Effector memory CD4-positive, alpha-beta T cell (primary cell): ENCODE measurements around the gene MRPL41.
"Not testable (repeated sequence)": the region's sequence is repeated elsewhere in the genome, so short reads cannot be mapped to it uniquely, and the experiment has no call there.

Experiments used
- DNase-seq, 3 donors: peaks; one replicate each; pipeline ENCODE4 v3.0.0-alpha.2; 2020
- H3K27ac ChIP-seq: 2 replicates; pipeline ENCODE4 v1.7.0; 2013; ENCODE audit warnings: mild to moderate bottlenecking, low read length, moderate library complexity; ENCODE audit not compliant: insufficient read depth, poor library complexity, severe bottlenecking
- H3K27me3 ChIP-seq: replicated peaks from 2 replicates; pipeline ENCODE4 v1.7.0; 2013; ENCODE audit warnings: mild to moderate bottlenecking, low read length; ENCODE audit not compliant: insufficient read depth, control insufficient read depth, poor library complexity, severe bottlenecking
- H3K36me3 ChIP-seq: 2 replicates; pipeline ENCODE4 v1.7.0; 2013; ENCODE audit warnings: mild to moderate bottlenecking, low read length, moderate library complexity; ENCODE audit not compliant: control insufficient read depth, insufficient read depth
- H3K4me1 ChIP-seq: 2 replicates; pipeline ENCODE4 v1.7.0; 2013; ENCODE audit warnings: low read length, mild to moderate bottlenecking; ENCODE audit not compliant: control insufficient read depth, insufficient read depth, poor library complexity, severe bottlenecking
- H3K4me3 ChIP-seq: 2 replicates; pipeline ENCODE4 v1.7.0; 2013; ENCODE audit warnings: low read length, low read depth, mild to moderate bottlenecking; ENCODE audit not compliant: insufficient read depth, poor library complexity, severe bottlenecking
- H3K9me3 ChIP-seq: 2 replicates; pipeline ENCODE4 v1.7.0; 2013; ENCODE audit warnings: mild to moderate bottlenecking, low read length, moderate library complexity; ENCODE audit not compliant: control insufficient read depth

MRPL41 gene

GRCh38 chr9:137522746-137523455 is 28.8 kb upstream of the MRPL41 start:
- H3K27ac ChIP-seq = no peak overlapping the region
- H3K36me3 ChIP-seq = no peaks in the 10 kb centered on the region
- no peak for DNase-seq
- H3K4me1 ChIP-seq = no peaks in the 10 kb centered on the region
- no peaks in the 10 kb centered on the region for H3K27me3 ChIP-seq
- H3K9me3 ChIP-seq = no peaks in the 10 kb centered on the region
- H3K4me3 ChIP-seq = no peak overlapping the region

GRCh38 chr9:137524161-137524980 is 27.3 kb upstream of the MRPL41 start:
- no peak for DNase-seq
- Histone ChIP-seq H3K36me3 (no peaks in the 10 kb centered on the region), H3K4me1 (no peaks in the 10 kb centered on the region)

GRCh38 chr9:137524981-137525317 is 26.7 kb upstream of the MRPL41 start:
- Histone ChIP-seq H3K27ac (no peak overlapping the region), H3K4me3 (no peak overlapping the region), H3K4me1 (no peaks in the 10 kb centered on the region), H3K36me3 (no peaks in the 10 kb centered on the region), H3K9me3 (no peaks in the 10 kb centered on the region), H3K27me3 (no peaks in the 10 kb centered on the region)
- no peak for DNase-seq

More at GRCh38 chr9:137524161-137524980, 27.3 kb upstream of the MRPL41 start:
- H3K27me3 ChIP-seq = no peaks in the 10 kb centered on the region
- no peaks in the 10 kb centered on the region for H3K9me3 ChIP-seq
- no peak overlapping the region for H3K4me3 ChIP-seq
- no peak overlapping the region for H3K27ac ChIP-seq

GRCh38 chr9:137530331-137530730 is 21.3 kb upstream of the MRPL41 start:
- Histone ChIP-seq H3K27me3 (no peaks in the 10 kb centered on the region), H3K4me3 (no peak overlapping the region), H3K27ac (no peak overlapping the region), H3K9me3 (no peaks in the 10 kb centered on the region), H3K36me3 (no peaks in the 10 kb centered on the region), H3K4me1 (peaks cover 3% of the 10 kb centered on the region)
- no peak for DNase-seq

GRCh38 chr9:137531099-137531765 is 20.4 kb upstream of the MRPL41 start:
- DNase-seq = no peak
- Histone ChIP-seq H3K4me3 (no peak overlapping the region), H3K4me1 (peaks cover 3% of the 10 kb centered on the region)

GRCh38 chr9:137532891-137533468 is 18.7 kb upstream of the MRPL41 start:
- H3K27me3 ChIP-seq, DNase-seq, H3K9me3 ChIP-seq, H3K4me1 ChIP-seq, H3K27ac ChIP-seq, H3K4me3 ChIP-seq, H3K36me3 ChIP-seq: not testable (repeated sequence)

More at GRCh38 chr9:137531099-137531765, 20.4 kb upstream of the MRPL41 start:
- no peaks in the 10 kb centered on the region for H3K9me3 ChIP-seq
- H3K36me3 ChIP-seq = no peaks in the 10 kb centered on the region
- no peak overlapping the region for H3K27ac ChIP-seq
- no peaks in the 10 kb centered on the region for H3K27me3 ChIP-seq

- peaks cover 3% of the 10 kb centered on the region for H3K4me1 ChIP-seq
- H3K27me3 ChIP-seq = no peaks in the 10 kb centered on the region
- H3K36me3 ChIP-seq = no peaks in the 10 kb centered on the region
- no peak overlapping the region for H3K4me3 ChIP-seq
- no peaks in the 10 kb centered on the region for H3K9me3 ChIP-seq
- no peak for DNase-seq
- H3K27ac ChIP-seq = no peak overlapping the region
Measured at GRCh38 chr9:137534256-137535119, 17.2 kb upstream of the MRPL41 start.

- no peak for DNase-seq
- Histone ChIP-seq H3K9me3 (no peaks in the 10 kb centered on the region), H3K27me3 (no peaks in the 10 kb centered on the region), H3K4me3 (no peak overlapping the region), H3K36me3 (no peaks in the 10 kb centered on the region), H3K27ac (no peak overlapping the region), H3K4me1 (peaks cover 3% of the 10 kb centered on the region)
Measured at GRCh38 chr9:137535120-137535428, 16.6 kb upstream of the MRPL41 start.

- not testable (repeated sequence) for H3K4me1 ChIP-seq, H3K9me3 ChIP-seq, H3K4me3 ChIP-seq, DNase-seq, H3K36me3 ChIP-seq, H3K27me3 ChIP-seq, H3K27ac ChIP-seq
Measured at GRCh38 chr9:137536594-137537131, 15.0 kb upstream of the MRPL41 start.
